H1 (cell line): ENCODE data around the gene ECSIT. TPM values are rescaled to one million over a fixed set of nuclear protein-coding genes. Genes with fewer than 3 reads are reported as not detected.

Experiments used
- CTCF ChIA-PET: fragments of 300-600 bp; sonication (Branson Sonifier 250); formaldehyde crosslinking; loops from one replicate; lab custom pipeline; 2021; ENCODE audit not compliant: partially characterized antibody; lab: Charles Lee
- POLR2A ChIA-PET: fragments of 300-600 bp; sonication (Branson Sonifier 250); formaldehyde crosslinking; loops from one replicate; lab custom pipeline; 2021; ENCODE audit warnings: inconsistent platforms; ENCODE audit not compliant: partially characterized antibody; lab: Charles Lee
- DNase-seq, 2 experiments: peaks; one replicate each; pipeline versions ENCODE4 v3.0.0 to v3.0.0-alpha.2; 2010 to 2022; ENCODE audit warnings: low spot score in 2 of 2, low read depth in 1 of 2, mixed read lengths in 1 of 2
- FAIRE-seq: peaks from 2 replicates; lab custom pipeline; 2011; peaks lifted over from hg19 to GRCh38; lab: Jason Lieb, UNC
- H2AFZ ChIP-seq: 2 replicates; pipeline ENCODE4 v1.8.1; 2012; ENCODE audit warnings: low read length, inconsistent platforms
- H2AK5ac ChIP-seq: 2 replicates; pipeline ENCODE4 v1.6.1; 2013; ENCODE audit warnings: low read depth, low read length
- H2BK120ac ChIP-seq: replicated peaks from 2 replicates; pipeline ENCODE3; 2013; ENCODE audit warnings: low read depth, low read length, inconsistent platforms
- H2BK12ac ChIP-seq: 2 replicates; pipeline ENCODE4 v1.6.1; 2013; ENCODE audit warnings: low read depth, low read length
- H2BK15ac ChIP-seq: 2 replicates; pipeline ENCODE4 v1.6.1; 2013; ENCODE audit warnings: low read length
- H2BK20ac ChIP-seq: 2 replicates; pipeline ENCODE4 v1.6.1; 2013; ENCODE audit warnings: low read length
- H2BK5ac ChIP-seq: 2 replicates; pipeline ENCODE4 v1.6.1; 2013; ENCODE audit warnings: low read depth, low read length
- H3K14ac ChIP-seq: 2 replicates; pipeline ENCODE4 v1.6.1; 2013; ENCODE audit warnings: inconsistent platforms; ENCODE audit not compliant: insufficient read length
- H3K18ac ChIP-seq: 2 replicates; pipeline ENCODE4 v1.6.1; 2013; ENCODE audit warnings: low read length; ENCODE audit errors: extremely low read depth
- H3K23ac ChIP-seq: 2 replicates; pipeline ENCODE4 v1.6.1; 2013; ENCODE audit warnings: inconsistent platforms; ENCODE audit not compliant: insufficient read length
- H3K23me2 ChIP-seq: 2 replicates; pipeline ENCODE4 v1.6.1; 2013; ENCODE audit warnings: low read depth, low read length
- H3K27ac ChIP-seq: 2 replicates; pipeline ENCODE4 v1.6.1; 2011; ENCODE audit warnings: low read depth, low read length, inconsistent platforms
- H3K27me3 ChIP-seq, 4 experiments: replicated peaks in 1 of 4; 1 replicate in 1 of 4; 2 replicates in 3 of 4; pipeline versions ENCODE4 v1.6.1 to v1.8.1; 2011 to 2013; ENCODE audit warnings: low read length in 3 of 4, mild to moderate bottlenecking in 3 of 4, inconsistent platforms in 2 of 4, mixed read lengths in 2 of 4, moderate library complexity in 1 of 4; ENCODE audit not compliant: control insufficient read depth in 3 of 4, insufficient read depth in 3 of 4; ENCODE audit errors: extremely low read depth in 1 of 4
- H3K36me3 ChIP-seq, 4 experiments: 2 replicates each; pipeline versions ENCODE4 v1.6.1 to v1.8.1; 2011 to 2013; ENCODE audit warnings: mild to moderate bottlenecking in 4 of 4, low read length in 3 of 4, moderate library complexity in 2 of 4, control low read depth in 1 of 4, inconsistent platforms in 1 of 4; ENCODE audit not compliant: insufficient read depth in 4 of 4, control insufficient read depth in 2 of 4
- H3K4ac ChIP-seq: replicated peaks from 2 replicates; pipeline ENCODE3; 2013; ENCODE audit warnings: low read length, low read depth, mixed read lengths, inconsistent platforms; ENCODE audit not compliant: insufficient read length
- H3K4me1 ChIP-seq, 4 experiments: replicated peaks in 1 of 4; 1 replicate in 1 of 4; 2 replicates in 3 of 4; pipeline versions ENCODE4 v1.6.1 to v1.8.1; 2011 to 2013; ENCODE audit warnings: low read length in 3 of 4, inconsistent platforms in 2 of 4, mixed read lengths in 1 of 4; ENCODE audit not compliant: insufficient read depth in 4 of 4, control insufficient read depth in 3 of 4
- H3K4me2 ChIP-seq, 2 experiments: 2 replicates each; pipeline versions ENCODE4 v1.6.1 to v1.8.1; 2011 to 2013; ENCODE audit warnings: low read depth in 2 of 2, low read length in 2 of 2, control low read depth in 1 of 2, inconsistent platforms in 1 of 2, mild to moderate bottlenecking in 1 of 2; ENCODE audit not compliant: insufficient read depth in 1 of 2
- H3K4me3 ChIP-seq, 4 experiments: fragments of 200-600, 300-600 bp in 1 of 4; sonication (generic), shearing (Covaris generic), sonication (Bioruptor Twin) in 1 of 4; 2 replicates each; pipeline versions ENCODE4 v1.5.1 to v1.8.1; 2011 to 2016; ENCODE audit warnings: low read length in 4 of 4, low read depth in 3 of 4, control low read depth in 2 of 4, inconsistent platforms in 2 of 4, mild to moderate bottlenecking in 2 of 4, mixed read lengths in 1 of 4, moderate library complexity in 1 of 4; ENCODE audit not compliant: insufficient read depth in 2 of 4; ENCODE audit errors: extremely low read depth in 1 of 4
- H3K56ac ChIP-seq: replicated peaks from 2 replicates; pipeline ENCODE3; 2013; ENCODE audit warnings: low read depth, mild to moderate bottlenecking, mixed read lengths, low read length, inconsistent platforms; ENCODE audit not compliant: insufficient read length
- H3K79me1 ChIP-seq: 2 replicates; pipeline ENCODE4 v1.6.1; 2013; ENCODE audit warnings: low read depth, low read length, control low read depth
- H3K79me2 ChIP-seq, 2 experiments: 2 replicates each; pipeline versions ENCODE4 v1.6.1 to v1.8.1; 2012 to 2013; ENCODE audit warnings: low read length in 2 of 2, mild to moderate bottlenecking in 2 of 2, inconsistent platforms in 1 of 2; ENCODE audit not compliant: insufficient read depth in 2 of 2, control insufficient read depth in 1 of 2
- H3K9ac ChIP-seq, 4 experiments: replicated peaks in 1 of 4; 1 replicate in 1 of 4; 2 replicates in 3 of 4; pipeline versions ENCODE4 v1.6.1 to v1.8.1; 2011 to 2013; ENCODE audit warnings: low read depth in 3 of 4, low read length in 3 of 4, control low read depth in 2 of 4, mild to moderate bottlenecking in 2 of 4, moderate library complexity in 2 of 4, inconsistent platforms in 1 of 4; ENCODE audit errors: extremely low read depth in 1 of 4
- H3K9me3 ChIP-seq, 2 experiments: 2 replicates each; pipeline versions ENCODE4 v1.6.1 to v1.8.1; 2012 to 2013; ENCODE audit warnings: mild to moderate bottlenecking in 2 of 2, moderate library complexity in 2 of 2, control low read depth in 1 of 2, inconsistent platforms in 1 of 2, low read depth in 1 of 2, low read length in 1 of 2, mixed read lengths in 1 of 2; ENCODE audit not compliant: insufficient read depth in 2 of 2
- H4K20me1 ChIP-seq, 2 experiments: replicated peaks in 1 of 2; 2 replicates each; pipeline versions ENCODE3 to v1.8.1; 2011 to 2013; ENCODE audit warnings: inconsistent platforms in 2 of 2, low read length in 2 of 2, mild to moderate bottlenecking in 1 of 2; ENCODE audit not compliant: insufficient read depth in 2 of 2, control insufficient read depth in 1 of 2
- H4K5ac ChIP-seq: 2 replicates; pipeline ENCODE4 v1.6.1; 2013; ENCODE audit warnings: low read length, low read depth, mixed read lengths, inconsistent platforms; ENCODE audit not compliant: insufficient read length
- H4K8ac ChIP-seq: 2 replicates; pipeline ENCODE4 v1.8.0; 2013; ENCODE audit warnings: mild to moderate bottlenecking, moderate library complexity, low read length, inconsistent platforms; ENCODE audit not compliant: insufficient read depth; ENCODE audit errors: extremely low read depth
- H4K91ac ChIP-seq: replicated peaks from 2 replicates; pipeline ENCODE3; 2013; ENCODE audit warnings: low read length, mixed read lengths, inconsistent platforms; ENCODE audit not compliant: insufficient read length
- NRF1 ChIP-seq: IDR thresholded peaks from 2 replicates; pipeline ENCODE4 v1.6.1; 2011; ENCODE audit warnings: mild to moderate bottlenecking, low read depth, low read length, improper control_type of control experiment
- SAP30 ChIP-seq: fragments of 300-600 bp; sonication (generic); IDR thresholded peaks from 2 replicates; pipeline ENCODE4 v1.7.1; 2012; ENCODE audit warnings: low read length, moderate library complexity, mild to moderate bottlenecking, inconsistent platforms; ENCODE audit not compliant: insufficient read depth, insufficient replicate concordance
- WGBS, 2 experiments: shearing (Covaris generic) in 1 of 2; methylation state at CpG; one replicate each; pipeline versions ENCODE4 v1.1.6 to v1.1.7; 2013 to 2015; ENCODE audit warnings: low lambda C conversion rate in 2 of 2, mixed read lengths in 2 of 2, inconsistent platforms in 1 of 2, low coverage in 1 of 2, missing lambda C conversion rate in 1 of 2; ENCODE audit not compliant: insufficient replicate concordance in 2 of 2, insufficient coverage in 1 of 2, insufficient read length in 1 of 2; ENCODE audit errors: extremely low coverage in 1 of 2, missing lambda C conversion rate in 1 of 2; 5-methylcytosine and 5-hydroxymethylcytosine counted together
- polyA plus RNA-seq, 7 experiments: library from polyadenylated mRNA; depleted of rRNA in 3 of 7; stranded (reverse) in 5 of 7; unstranded in 2 of 7; fragments of >200 nt in 5 of 7; fragments of 200-250 nt in 2 of 7; gene quantifications; 1 replicate in 5 of 7; 2 replicates in 1 of 7; 4 replicates in 1 of 7; pipeline versions ENCODE4 v1.2.1 to v1.2.3, GENCODE V29; 2011 to 2013; ENCODE audit warnings: missing spikeins in 2 of 7, mixed read lengths in 2 of 7
- total RNA-seq: library from RNA; stranded (reverse); fragmentation: NEBNext Ultra II Directional; extraction: Animal tissue kit (Norgen Biotek cat#: 25700); gene quantifications from 2 replicates; pipeline ENCODE4 v1.2.1, GENCODE V29; 2021
- TF ChIP-seq, protein P1 (sequence below), 3 experiments: IDR thresholded peaks; 1 replicate in 2 of 3; 2 replicates in 1 of 3; pipeline versions ENCODE4 v1.5.1 to v1.6.1; 2011; ENCODE audit warnings: low read length in 3 of 3, mild to moderate bottlenecking in 3 of 3, inconsistent platforms in 2 of 3, low read depth in 1 of 3, moderate library complexity in 1 of 3; ENCODE audit not compliant: insufficient read depth in 1 of 3; ENCODE audit errors: control extremely low read depth in 1 of 3
- TF ChIP-seq, protein P2 (sequence below): IDR thresholded peaks from 2 replicates; pipeline ENCODE4 v1.6.1; 2011; ENCODE audit warnings: low read length, improper control_type of control experiment

Gene ECSIT
- total and polyA plus RNA-seq, 2 of the 8 experiments (the other 6 are each of a cell fraction or from before 2014, with no cell fraction given), result 55.7 to 74.1 TPM

DNA sequence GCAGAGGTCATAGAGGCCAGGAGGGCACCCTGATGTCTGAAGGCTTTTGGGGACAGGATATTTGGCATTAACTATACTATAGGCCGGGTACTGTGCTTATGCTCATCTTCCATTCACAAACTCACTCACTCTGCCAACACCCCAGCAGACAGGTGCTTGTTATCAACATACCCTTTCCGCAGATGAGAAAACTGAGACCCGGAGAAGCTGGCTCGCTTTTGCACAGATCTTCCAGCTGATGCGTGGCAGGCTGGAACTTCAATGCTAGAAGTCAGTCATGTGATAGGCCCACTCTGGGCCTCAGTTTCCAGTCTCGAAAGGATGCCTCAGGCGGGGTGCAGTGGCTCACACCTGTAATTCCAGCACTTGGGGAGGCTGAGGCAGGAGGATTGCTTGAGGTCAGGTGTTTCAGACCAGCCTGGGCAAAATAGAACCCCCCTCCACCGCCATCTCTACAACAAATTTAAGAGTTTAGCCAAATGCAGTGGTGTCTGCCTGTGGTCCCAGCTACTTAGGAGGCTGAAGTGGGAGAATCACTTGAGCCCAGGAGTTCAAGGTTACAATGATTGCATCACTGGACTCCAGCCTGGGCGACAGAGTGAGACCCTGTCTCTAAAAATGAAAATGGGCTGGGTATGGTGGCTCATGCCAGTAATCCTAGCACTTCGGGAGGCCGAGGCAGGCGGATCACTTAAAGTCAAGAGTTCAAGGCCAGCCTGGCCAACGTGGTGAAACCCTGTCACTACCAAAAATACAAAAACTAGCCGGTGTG, 19.2 kb upstream of the ECSIT start:
- no peak overlapping the region for H2AK5ac ChIP-seq
- no peak overlapping the region for H2BK15ac ChIP-seq
- no peak overlapping the region for H2BK120ac ChIP-seq
- no peak overlapping the region for H3K14ac ChIP-seq
- peaks cover 0 to 4% (median 0%) of the 10 kb centered on the region in 4 experiments; a peak in 1 of 7 replicates for H3K4me1 ChIP-seq
- H3K4ac ChIP-seq, result no peak overlapping the region
- H4K91ac ChIP-seq, result no peak overlapping the region
- H3K23ac ChIP-seq, result no peak overlapping the region
- H2AFZ ChIP-seq, result no peak overlapping the region
- no peak overlapping the region for H4K8ac ChIP-seq
- H2BK20ac ChIP-seq, result no peak overlapping the region
- H4K5ac ChIP-seq, result no peak overlapping the region
- no peak overlapping the region for H3K56ac ChIP-seq
- FAIRE-seq, result no peak
- no peak overlapping the region for H3K4me3 ChIP-seq
- H3K27ac ChIP-seq, result no peak overlapping the region
- DNase-seq, result no peak
- H2BK12ac ChIP-seq, result no peak overlapping the region
- no peak for TF ChIP-seq NRF1
- TF ChIP-seq, protein P1, sequence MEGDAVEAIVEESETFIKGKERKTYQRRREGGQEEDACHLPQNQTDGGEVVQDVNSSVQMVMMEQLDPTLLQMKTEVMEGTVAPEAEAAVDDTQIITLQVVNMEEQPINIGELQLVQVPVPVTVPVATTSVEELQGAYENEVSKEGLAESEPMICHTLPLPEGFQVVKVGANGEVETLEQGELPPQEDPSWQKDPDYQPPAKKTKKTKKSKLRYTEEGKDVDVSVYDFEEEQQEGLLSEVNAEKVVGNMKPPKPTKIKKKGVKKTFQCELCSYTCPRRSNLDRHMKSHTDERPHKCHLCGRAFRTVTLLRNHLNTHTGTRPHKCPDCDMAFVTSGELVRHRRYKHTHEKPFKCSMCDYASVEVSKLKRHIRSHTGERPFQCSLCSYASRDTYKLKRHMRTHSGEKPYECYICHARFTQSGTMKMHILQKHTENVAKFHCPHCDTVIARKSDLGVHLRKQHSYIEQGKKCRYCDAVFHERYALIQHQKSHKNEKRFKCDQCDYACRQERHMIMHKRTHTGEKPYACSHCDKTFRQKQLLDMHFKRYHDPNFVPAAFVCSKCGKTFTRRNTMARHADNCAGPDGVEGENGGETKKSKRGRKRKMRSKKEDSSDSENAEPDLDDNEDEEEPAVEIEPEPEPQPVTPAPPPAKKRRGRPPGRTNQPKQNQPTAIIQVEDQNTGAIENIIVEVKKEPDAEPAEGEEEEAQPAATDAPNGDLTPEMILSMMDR (IDR thresholded peaks at IDR 0.05; ENCODE audit: control extremely low read depth in 1 of 3, insufficient read depth in 1 of 3, low read depth in 1 of 3, low read length in 3 of 3), result no peak
- TF ChIP-seq, protein P2, sequence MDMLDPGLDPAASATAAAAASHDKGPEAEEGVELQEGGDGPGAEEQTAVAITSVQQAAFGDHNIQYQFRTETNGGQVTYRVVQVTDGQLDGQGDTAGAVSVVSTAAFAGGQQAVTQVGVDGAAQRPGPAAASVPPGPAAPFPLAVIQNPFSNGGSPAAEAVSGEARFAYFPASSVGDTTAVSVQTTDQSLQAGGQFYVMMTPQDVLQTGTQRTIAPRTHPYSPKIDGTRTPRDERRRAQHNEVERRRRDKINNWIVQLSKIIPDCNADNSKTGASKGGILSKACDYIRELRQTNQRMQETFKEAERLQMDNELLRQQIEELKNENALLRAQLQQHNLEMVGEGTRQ, result no peak
- TF ChIP-seq SAP30, result no peak
- H3K27me3 ChIP-seq, result no peaks in the 10 kb centered on the region
- H3K23me2 ChIP-seq, result no peaks in the 10 kb centered on the region
- CTCF ChIA-PET, result interaction anchor here (1.4 to 4.3 kb wide), 3 partner anchors 10 to 15 kb away, joined by 3 to 19 read pairs (median 4); partner anchors contain the start of gene CNN1
- H3K79me2 ChIP-seq, result no peaks in the 10 kb centered on the region
- peaks cover 2 to 8% of the 10 kb centered on the region in 2 experiments for H4K20me1 ChIP-seq
- no peak overlapping the region for H2BK5ac ChIP-seq
- POLR2A ChIA-PET, result interaction anchor here (1.1 to 1.3 kb wide), 2 partner anchors 9 to 19 kb away, joined by 3 read pairs; partner anchors contain the start of gene ECSIT
- peaks cover 0 to 10% (median 5%) of the 10 kb centered on the region in 4 experiments; a peak in 5 of 8 replicates for H3K36me3 ChIP-seq
- no peaks in the 10 kb centered on the region for H3K9me3 ChIP-seq
- no peaks in the 10 kb centered on the region for H3K79me1 ChIP-seq
- H3K9ac ChIP-seq, result no peak overlapping the region
- H3K18ac ChIP-seq, result no peak overlapping the region
- 87% methylated on average over 13 of the region's 14 CpGs; no CpG with 5 or more reads in 1 of the 2 experiments for WGBS, 2 experiments
- H3K4me2 ChIP-seq, result no peak overlapping the region
